HL-60 (cell line): ENCODE measurements around the gene GSTT2B.
"Not testable (repeated sequence)": the region's sequence is repeated elsewhere in the genome, so short reads cannot be mapped to it uniquely, and the experiment has no call there.

Experiments used
- DNase-seq, 2 experiments: peaks; one replicate each; pipeline ENCODE4 v3.0.0-alpha.2; 2010 to 2020; ENCODE audit warnings: low read depth in 1 of 2, low spot score in 1 of 2
- H3K27ac ChIP-seq: fragments of 250-450 bp; sonication (Bioruptor Pico); replicated peaks from 2 replicates; pipeline ENCODE4 v1.5.1; 2020; ENCODE audit warnings: mild to moderate bottlenecking, moderate library complexity
- H3K27me3 ChIP-seq: fragments of 250-450 bp; sonication (Bioruptor Pico); 2 replicates; pipeline ENCODE4 v1.5.1; 2021; ENCODE audit warnings: mild to moderate bottlenecking, moderate library complexity; ENCODE audit not compliant: insufficient read depth, poor library complexity, severe bottlenecking
- H3K4me3 ChIP-seq: replicated peaks from 2 replicates; pipeline ENCODE4 v1.5.1; 2011; ENCODE audit warnings: mild to moderate bottlenecking, control low read depth, low read length; ENCODE audit not compliant: insufficient read depth
- CTCF ChIP-seq: IDR thresholded peaks from one replicate; pipeline ENCODE4 v1.5.1; 2011; ENCODE audit warnings: low read length, control low read depth, inconsistent platforms; ENCODE audit not compliant: insufficient read depth
- GABPA ChIP-seq: IDR thresholded peaks from 2 replicates; pipeline ENCODE4 v1.6.1; 2012; ENCODE audit warnings: low read depth
- POLR2AphosphoS5 ChIP-seq: IDR thresholded peaks from 2 replicates; pipeline ENCODE4 v1.6.1; 2012; ENCODE audit warnings: low read depth
- REST ChIP-seq: IDR thresholded peaks from 2 replicates; pipeline ENCODE4 v1.6.1; 2012; ENCODE audit warnings: low read depth; ENCODE audit not compliant: insufficient replicate concordance
- SPI1 ChIP-seq: IDR thresholded peaks from 2 replicates; pipeline ENCODE4 v1.6.1; 2012; ENCODE audit warnings: low read depth, mild to moderate bottlenecking, borderline replicate concordance

The GSTT2B gene

GRCh38 chr22:23908587-23909205, 52.3 kb downstream of the GSTT2B start:
- Histone ChIP-seq H3K27ac (no peak overlapping the region), H3K4me3 (no peak overlapping the region), H3K27me3 (no peaks in the 10 kb centered on the region)
- TF ChIP-seq GABPA, result no peak
- no peak for TF ChIP-seq POLR2AphosphoS5
- TF ChIP-seq CTCF, result no peak
- no peak for TF ChIP-seq REST
- TF ChIP-seq SPI1, result no peak
- no peak for DNase-seq

- DNase-seq, H3K4me3 ChIP-seq, H3K27ac ChIP-seq, H3K27me3 ChIP-seq: not testable (repeated sequence)
Measured at GRCh38 chr22:23907423-23907822, 53.6 kb downstream of the GSTT2B start.
